Measurements from ENCODE around the gene PSMG3.

PSMG3 gene

GRCh38 chr7:1535701-1536454 is 34.0 kb downstream of the PSMG3 start:
- H3K4me3 ChIP-seq (ENCODE audit: low read depth, low read length): no peak overlapping the region
- no peak overlapping the region for H3K9ac ChIP-seq (ENCODE audit: low read depth, low read length)
- H3K9me3 ChIP-seq (ENCODE audit: control insufficient read depth, insufficient read depth, low read length): no peaks in the 10 kb centered on the region
- H3K27ac ChIP-seq (ENCODE audit: low read depth, low read length): peak overlapping the region; percentile 94
- H3K36me3 ChIP-seq (ENCODE audit: control insufficient read depth, insufficient read depth, low read length): peaks cover 14% of the 10 kb centered on the region
- H3K27me3 ChIP-seq (ENCODE audit: control insufficient read depth, insufficient read depth, low read length): no peaks in the 10 kb centered on the region
- H3K4me1 ChIP-seq (ENCODE audit: control insufficient read depth, insufficient read depth, low read length): peaks cover 33% of the 10 kb centered on the region

GRCh38 chr7:1535100-1535458 is 34.8 kb downstream of the PSMG3 start:
- no peak overlapping the region for H3K27ac ChIP-seq (ENCODE audit: low read depth, low read length)
- no peaks in the 10 kb centered on the region for H3K9me3 ChIP-seq (ENCODE audit: control insufficient read depth, insufficient read depth, low read length)
- peaks cover 33% of the 10 kb centered on the region for H3K4me1 ChIP-seq (ENCODE audit: control insufficient read depth, insufficient read depth, low read length)
- H3K4me3 ChIP-seq (ENCODE audit: low read depth, low read length): no peak overlapping the region
- peaks cover 8% of the 10 kb centered on the region; the same call in 1 of the 2 replicates for H3K36me3 ChIP-seq (ENCODE audit: control insufficient read depth, insufficient read depth, low read length)
- H3K9ac ChIP-seq (ENCODE audit: low read depth, low read length): no peak overlapping the region
- no peaks in the 10 kb centered on the region for H3K27me3 ChIP-seq (ENCODE audit: control insufficient read depth, insufficient read depth, low read length)

- peak overlapping the region; percentile 48 for H3K27ac ChIP-seq (ENCODE audit: low read depth, low read length)
- no peak overlapping the region for H3K4me3 ChIP-seq (ENCODE audit: low read depth, low read length)
- peaks cover 33% of the 10 kb centered on the region for H3K4me1 ChIP-seq (ENCODE audit: control insufficient read depth, insufficient read depth, low read length)
- no peaks in the 10 kb centered on the region for H3K9me3 ChIP-seq (ENCODE audit: control insufficient read depth, insufficient read depth, low read length)
- H3K27me3 ChIP-seq (ENCODE audit: control insufficient read depth, insufficient read depth, low read length): no peaks in the 10 kb centered on the region
- H3K9ac ChIP-seq (ENCODE audit: low read depth, low read length): no peak overlapping the region
- H3K36me3 ChIP-seq (ENCODE audit: control insufficient read depth, insufficient read depth, low read length): peaks cover 2% of the 10 kb centered on the region; the same call in 1 of the 2 replicates
These were observed 35.3 kb downstream of the PSMG3 start for GRCh38 chr7:1534330-1535099.

- Histone ChIP-seq H3K36me3 (ENCODE audit: control insufficient read depth, insufficient read depth, low read length) (no peaks in the 10 kb centered on the region), H3K4me3 (ENCODE audit: low read depth, low read length) (no peak overlapping the region), H3K4me1 (ENCODE audit: control insufficient read depth, insufficient read depth, low read length) (peaks cover 33% of the 10 kb centered on the region), H3K27ac (ENCODE audit: low read depth, low read length) (peak overlapping the region; percentile 48), H3K9ac (ENCODE audit: low read depth, low read length) (no peak overlapping the region), H3K9me3 (ENCODE audit: control insufficient read depth, insufficient read depth, low read length) (no peaks in the 10 kb centered on the region), H3K27me3 (ENCODE audit: control insufficient read depth, insufficient read depth, low read length) (no peaks in the 10 kb centered on the region)
These were observed 36.1 kb downstream of the PSMG3 start for GRCh38 chr7:1533547-1534329.

GRCh38 chr7:1533255-1533546 is 36.6 kb downstream of the PSMG3 start:
- H3K9ac ChIP-seq (ENCODE audit: low read depth, low read length): no peak overlapping the region
- no peaks in the 10 kb centered on the region for H3K27me3 ChIP-seq (ENCODE audit: control insufficient read depth, insufficient read depth, low read length)
- peaks cover 33% of the 10 kb centered on the region for H3K4me1 ChIP-seq (ENCODE audit: control insufficient read depth, insufficient read depth, low read length)
- no peaks in the 10 kb centered on the region for H3K9me3 ChIP-seq (ENCODE audit: control insufficient read depth, insufficient read depth, low read length)
- peak overlapping the region; percentile 67 for H3K27ac ChIP-seq (ENCODE audit: low read depth, low read length)
- no peaks in the 10 kb centered on the region for H3K36me3 ChIP-seq (ENCODE audit: control insufficient read depth, insufficient read depth, low read length)
- no peak overlapping the region for H3K4me3 ChIP-seq (ENCODE audit: low read depth, low read length)

GRCh38 chr7:1532456-1533254 is 37.2 kb downstream of the PSMG3 start:
- no peaks in the 10 kb centered on the region for H3K36me3 ChIP-seq (ENCODE audit: control insufficient read depth, insufficient read depth, low read length)
- no peaks in the 10 kb centered on the region for H3K9me3 ChIP-seq (ENCODE audit: control insufficient read depth, insufficient read depth, low read length)
- peak overlapping the region; percentile 40; the same call in 1 of the 2 replicates for H3K4me3 ChIP-seq (ENCODE audit: low read depth, low read length)
- peak overlapping the region; percentile 44; the same call in 1 of the 2 replicates for H3K9ac ChIP-seq (ENCODE audit: low read depth, low read length)
- peak overlapping the region; percentile 67 for H3K27ac ChIP-seq (ENCODE audit: low read depth, low read length)
- no peaks in the 10 kb centered on the region for H3K27me3 ChIP-seq (ENCODE audit: control insufficient read depth, insufficient read depth, low read length)
- peaks cover 33% of the 10 kb centered on the region for H3K4me1 ChIP-seq (ENCODE audit: control insufficient read depth, insufficient read depth, low read length)

- H3K27ac ChIP-seq (ENCODE audit: low read depth, low read length): peak overlapping the region; percentile 67
- H3K4me3 ChIP-seq (ENCODE audit: low read depth, low read length): 0 out of 2 replicates have a peak overlapping the region, but pooled peaks have one; percentile 40
- no peaks in the 10 kb centered on the region for H3K27me3 ChIP-seq (ENCODE audit: control insufficient read depth, insufficient read depth, low read length)
- H3K36me3 ChIP-seq (ENCODE audit: control insufficient read depth, insufficient read depth, low read length): no peaks in the 10 kb centered on the region
- H3K4me1 ChIP-seq (ENCODE audit: control insufficient read depth, insufficient read depth, low read length): peaks cover 28% of the 10 kb centered on the region
- H3K9ac ChIP-seq (ENCODE audit: low read depth, low read length): no peak overlapping the region
- H3K9me3 ChIP-seq (ENCODE audit: control insufficient read depth, insufficient read depth, low read length): no peaks in the 10 kb centered on the region
These were observed 37.8 kb downstream of the PSMG3 start for GRCh38 chr7:1531979-1532455.

GRCh38 chr7:1531263-1531978 is 38.4 kb downstream of the PSMG3 start:
- H3K27ac ChIP-seq (ENCODE audit: low read depth, low read length): no peak overlapping the region
- H3K4me3 ChIP-seq (ENCODE audit: low read depth, low read length): peak overlapping the region; percentile 60
- peaks cover 25% of the 10 kb centered on the region for H3K4me1 ChIP-seq (ENCODE audit: control insufficient read depth, insufficient read depth, low read length)
- H3K27me3 ChIP-seq (ENCODE audit: control insufficient read depth, insufficient read depth, low read length): no peaks in the 10 kb centered on the region
- no peak overlapping the region for H3K9ac ChIP-seq (ENCODE audit: low read depth, low read length)
- H3K36me3 ChIP-seq (ENCODE audit: control insufficient read depth, insufficient read depth, low read length): no peaks in the 10 kb centered on the region
- no peaks in the 10 kb centered on the region for H3K9me3 ChIP-seq (ENCODE audit: control insufficient read depth, insufficient read depth, low read length)

- peaks cover 22% of the 10 kb centered on the region for H3K4me1 ChIP-seq (ENCODE audit: control insufficient read depth, insufficient read depth, low read length)
- no peaks in the 10 kb centered on the region for H3K9me3 ChIP-seq (ENCODE audit: control insufficient read depth, insufficient read depth, low read length)
- H3K9ac ChIP-seq (ENCODE audit: low read depth, low read length): no peak overlapping the region
- no peak overlapping the region for H3K27ac ChIP-seq (ENCODE audit: low read depth, low read length)
- no peaks in the 10 kb centered on the region for H3K36me3 ChIP-seq (ENCODE audit: control insufficient read depth, insufficient read depth, low read length)
- peak overlapping the region; percentile 60; the same call in 1 of the 2 replicates for H3K4me3 ChIP-seq (ENCODE audit: low read depth, low read length)
- no peaks in the 10 kb centered on the region for H3K27me3 ChIP-seq (ENCODE audit: control insufficient read depth, insufficient read depth, low read length)
These were observed 38.9 kb downstream of the PSMG3 start for GRCh38 chr7:1530946-1531262.
